Lower leg skin (tissue), 4 donors: ENCODE measurements around the gene ALX4. TPM values are rescaled to one million over a fixed set of nuclear protein-coding genes. Genes with fewer than 3 reads are reported as not detected.

Experiments used
- DNase-seq, 2 donors: peaks; one replicate each; pipeline ENCODE4 v3.0.0-alpha.2; 2019; ENCODE audit warnings: low spot score in 2 of 2
- H3K4me3 ChIP-seq: fragments of 200-600 bp; sonication (generic); 2 replicates; pipeline ENCODE4 v1.5.1; 2017; ENCODE audit warnings: mild to moderate bottlenecking, low read depth; ENCODE audit not compliant: poor library complexity, severe bottlenecking
- CTCF ChIP-seq, 3 donors: fragments of 450-650 bp; IDR thresholded peaks; one replicate each; pipeline ENCODE4 v1.5.1; 2016; ENCODE audit warnings: antibody characterized with exemption in 3 of 3, mild to moderate bottlenecking in 3 of 3, moderate library complexity in 2 of 3
- POLR2A ChIP-seq, 2 donors: fragments of 450-650 bp; IDR thresholded peaks; one replicate each; pipeline ENCODE4 v1.6.1; 2016 to 2017; ENCODE audit warnings: antibody characterized with exemption in 2 of 2, mild to moderate bottlenecking in 1 of 2, moderate library complexity in 1 of 2
- WGBS, 2 donors: methylation state at CpG; one replicate each; pipeline ENCODE4 v1.1.5; 2018; 5-methylcytosine and 5-hydroxymethylcytosine counted together
- intact Hi-C: fragments of 100-400 bp; cut with DNase I; formaldehyde crosslinking; loops from one replicate; pipeline ENCODE4 v1.15.0; 2023; ENCODE audit warnings: low total_unique reads
- total RNA-seq, 4 donors: library from RNA; depleted of rRNA; stranded (reverse); fragments of >200 nt; gene quantifications; one replicate each; pipeline ENCODE4 v1.1.0, GENCODE V29; 2016

The ALX4 gene
- total RNA-seq, 4 donors from 2014 or later = 0.04 to 1.7 (median 0.96) TPM; not detected in 1

- TF ChIP-seq POLR2A (IDR thresholded peaks at IDR 0.05) (no peak), CTCF (IDR thresholded peaks at IDR 0.05) (no peak)
- intact Hi-C loops = no loop called here
- 85 to 91% methylated on average over 8 of the region's 8 CpGs for WGBS, 2 donors
- H3K4me3 ChIP-seq = no peak overlapping the region
- DNase-seq = no peak
Measured at GRCh38 chr11:44244639-44245310, 65.2 kb downstream of the ALX4 start.

- no peak for TF ChIP-seq CTCF (IDR thresholded peaks at IDR 0.05)
- H3K4me3 ChIP-seq = no peak overlapping the region
- DNase-seq = no peak
- intact Hi-C loops = no loop called here
- 86 to 89% methylated on average over 6 of the region's 6 CpGs for WGBS, 2 donors
Measured at GRCh38 chr11:44243595-44244343, 66.2 kb downstream of the ALX4 start.

- H3K4me3 ChIP-seq = no peak overlapping the region
- no peak for DNase-seq
- WGBS, 2 donors = 87 to 90% methylated on average over 5 of the region's 5 CpGs
- TF ChIP-seq POLR2A (IDR thresholded peaks at IDR 0.05) (no peak), CTCF (IDR thresholded peaks at IDR 0.05) (no peak)
- intact Hi-C loops = no loop called here
Measured at GRCh38 chr11:44243086-44243485, 66.9 kb downstream of the ALX4 start.

GRCh38 chr11:44241851-44242250, 68.1 kb downstream of the ALX4 start:
- no peak for TF ChIP-seq CTCF (IDR thresholded peaks at IDR 0.05)
- no peak for TF ChIP-seq POLR2A (IDR thresholded peaks at IDR 0.05)
- 91 to 98% methylated on average over 6 of the region's 6 CpGs for WGBS, 2 donors
- intact Hi-C loops = no loop called here
- H3K4me3 ChIP-seq = no peak overlapping the region
- no peak for DNase-seq

GRCh38 chr11:44237156-44237555, 72.8 kb downstream of the ALX4 start:
- intact Hi-C loops = no loop called here
- 100% methylated on average over 1 of the region's 1 CpG for WGBS, 2 donors
- TF ChIP-seq CTCF (IDR thresholded peaks at IDR 0.05) = no peak
- DNase-seq = no peak
- H3K4me3 ChIP-seq = no peak overlapping the region
